Measurements from ENCODE around the gene ASB2. TPM values are rescaled to one million over a fixed set of nuclear protein-coding genes. Genes with fewer than 3 reads are reported as not detected.

Gene ASB2
- total and polyA plus RNA-seq, 2 of the 8 experiments (the other 6 are each of a cell fraction or from before 2014, with no cell fraction given) = 1.0 to 2.1 TPM

GRCh38 chr14:93991649-93992048, 15.3 kb upstream of the ASB2 start:
- Histone ChIP-seq H3K23ac (ENCODE audit: insufficient read length) (no peak overlapping the region), H2BK12ac (ENCODE audit: low read depth, low read length) (no peak overlapping the region), H3K56ac (replicated peaks; ENCODE audit: insufficient read length, low read depth, low read length) (no peak overlapping the region), H2BK20ac (ENCODE audit: low read length) (no peak overlapping the region), H3K9ac (replicated peaks in 1 of 4; ENCODE audit: extremely low read depth in 1 of 4, low read depth in 3 of 4, low read length in 3 of 4) (no peak overlapping the region), H2BK120ac (replicated peaks; ENCODE audit: low read depth, low read length) (no peak overlapping the region), H3K79me2 (ENCODE audit: control insufficient read depth in 1 of 2, insufficient read depth in 2 of 2, low read length in 2 of 2) (no peaks in the 10 kb centered on the region), H3K36me3 (ENCODE audit: control insufficient read depth in 2 of 4, insufficient read depth in 4 of 4, low read length in 3 of 4) (no peaks in the 10 kb centered on the region), H3K4me2 (ENCODE audit: insufficient read depth in 1 of 2, low read depth in 2 of 2, low read length in 2 of 2) (no peak overlapping the region), H4K91ac (replicated peaks; ENCODE audit: insufficient read length, low read length) (no peak overlapping the region), H3K9me3 (ENCODE audit: insufficient read depth in 2 of 2, low read depth in 1 of 2, low read length in 1 of 2) (no peaks in the 10 kb centered on the region), H3K27ac (ENCODE audit: low read depth, low read length) (no peak overlapping the region), H3K4me3 (ENCODE audit: extremely low read depth in 1 of 4, insufficient read depth in 2 of 4, low read depth in 3 of 4, low read length in 4 of 4) (no peak overlapping the region), H3K27me3 (replicated peaks in 1 of 4; ENCODE audit: control insufficient read depth in 3 of 4, extremely low read depth in 1 of 4, insufficient read depth in 3 of 4, low read length in 3 of 4) (no peaks in the 10 kb centered on the region), H4K20me1 (replicated peaks in 1 of 2; ENCODE audit: control insufficient read depth in 1 of 2, insufficient read depth in 2 of 2, low read length in 2 of 2) (no peaks in the 10 kb centered on the region), H4K5ac (ENCODE audit: insufficient read length, low read depth, low read length) (no peak overlapping the region), H3K4me1 (replicated peaks in 1 of 4; ENCODE audit: control insufficient read depth in 3 of 4, insufficient read depth in 4 of 4, low read length in 3 of 4) (peaks cover 0 to 14% (median 4%) of the 10 kb centered on the region in 4 experiments; a peak in 4 of 7 replicates), H3K4ac (replicated peaks; ENCODE audit: insufficient read length, low read depth, low read length) (no peak overlapping the region), H3K18ac (ENCODE audit: extremely low read depth, low read length) (no peak overlapping the region), H2BK15ac (ENCODE audit: low read length) (no peak overlapping the region), H2AK5ac (ENCODE audit: low read depth, low read length) (no peak overlapping the region), H4K8ac (ENCODE audit: extremely low read depth, insufficient read depth, low read length) (no peak overlapping the region), H2BK5ac (ENCODE audit: low read depth, low read length) (no peak overlapping the region), H3K14ac (ENCODE audit: insufficient read length) (no peak overlapping the region), H2AFZ (ENCODE audit: low read length) (no peak overlapping the region), H3K79me1 (ENCODE audit: low read depth, low read length) (no peaks in the 10 kb centered on the region), H3K23me2 (ENCODE audit: low read depth, low read length) (peaks cover 3% of the 10 kb centered on the region; the same call in 1 of the 2 replicates)
- ChIA-PET POLR2A (ENCODE audit: partially characterized antibody) (interaction anchor here (1.7 kb wide), 1 partner anchor 55 kb away, joined by 6 read pairs; no protein-coding TSS in a partner anchor), CTCF (ENCODE audit: partially characterized antibody) (interaction anchor here (0.8 to 20.5 kb wide), 8 partner anchors 9 to 145 kb away, joined by 3 to 484 read pairs (median 8); partner anchors contain the start of gene ASB2)
- 91% methylated on average over 4 of the region's 4 CpGs; no CpG with 5 or more reads in 1 of the 2 experiments for WGBS, 2 experiments (ENCODE audit: extremely low coverage in 1 of 2, insufficient coverage in 1 of 2, insufficient read length in 1 of 2, insufficient replicate concordance in 2 of 2, low coverage in 1 of 2, low lambda C conversion rate in 2 of 2, missing lambda C conversion rate in 1 of 2)
- no peak for DNase-seq (ENCODE audit: low read depth in 1 of 2, low spot score in 2 of 2)
- no peak for FAIRE-seq
- TF ChIP-seq TAF1 (IDR thresholded peaks at IDR 0.05; ENCODE audit: low read depth, low read length) (no peak), RNF2 (IDR thresholded peaks at IDR 0.05; ENCODE audit: borderline replicate concordance, low read depth, low read length, missing control alignments, poor library complexity, severe bottlenecking) (no peak), RXRA (IDR thresholded peaks at IDR 0.05; ENCODE audit: insufficient read depth, low read depth, low read length) (no peak), TBP (IDR thresholded peaks at IDR 0.05; ENCODE audit: low read depth, low read length) (no peak), ASH2L (IDR thresholded peaks at IDR 0.05; ENCODE audit: low read length) (no peak), MAFK (IDR thresholded peaks at IDR 0.05; ENCODE audit: low read depth, low read length) (no peak), EZH2 (IDR thresholded peaks at IDR 0.05; ENCODE audit: low read depth, low read length, severe bottlenecking) (no peak), FOSL1 (IDR thresholded peaks at IDR 0.05; ENCODE audit: insufficient read depth, low read depth, low read length) (no peak), CHD1 (IDR thresholded peaks at IDR 0.05; ENCODE audit: low read depth, low read length) (no peak), JUN (IDR thresholded peaks at IDR 0.05; ENCODE audit: low read depth, low read length) (no peak), GTF2F1 (IDR thresholded peaks at IDR 0.05; ENCODE audit: borderline replicate concordance, low read depth, low read length) (no peak), HDAC2 (IDR thresholded peaks at IDR 0.05; ENCODE audit: borderline replicate concordance in 1 of 2, low read depth in 2 of 2, low read length in 2 of 2) (no peak), YY1 (IDR thresholded peaks at IDR 0.05; ENCODE audit: low read depth, low read length) (no peak), GABPA (IDR thresholded peaks at IDR 0.05; ENCODE audit: borderline replicate concordance, insufficient read depth, low read length) (no peak)
